H1 (cell line): ENCODE measurements around the gene MACROH2A1. TPM values are rescaled to one million over a fixed set of nuclear protein-coding genes. Genes with fewer than 3 reads are reported as not detected.

Source experiments
- CTCF ChIA-PET: fragments of 300-600 bp; sonication (Branson Sonifier 250); formaldehyde crosslinking; loops from one replicate; lab custom pipeline; 2021; ENCODE audit not compliant: partially characterized antibody; lab: Charles Lee
- POLR2A ChIA-PET: fragments of 300-600 bp; sonication (Branson Sonifier 250); formaldehyde crosslinking; loops from one replicate; lab custom pipeline; 2021; ENCODE audit warnings: inconsistent platforms; ENCODE audit not compliant: partially characterized antibody; lab: Charles Lee
- DNase-seq, 2 experiments: peaks; one replicate each; pipeline versions ENCODE4 v3.0.0 to v3.0.0-alpha.2; 2010 to 2022; ENCODE audit warnings: low spot score in 2 of 2, low read depth in 1 of 2, mixed read lengths in 1 of 2
- FAIRE-seq: peaks from 2 replicates; lab custom pipeline; 2011; peaks lifted over from hg19 to GRCh38; lab: Jason Lieb, UNC
- H2AFZ ChIP-seq: 2 replicates; pipeline ENCODE4 v1.8.1; 2012; ENCODE audit warnings: low read length, inconsistent platforms
- H2AK5ac ChIP-seq: 2 replicates; pipeline ENCODE4 v1.6.1; 2013; ENCODE audit warnings: low read depth, low read length
- H2BK120ac ChIP-seq: replicated peaks from 2 replicates; pipeline ENCODE3; 2013; ENCODE audit warnings: low read depth, low read length, inconsistent platforms
- H2BK12ac ChIP-seq: 2 replicates; pipeline ENCODE4 v1.6.1; 2013; ENCODE audit warnings: low read depth, low read length
- H2BK15ac ChIP-seq: 2 replicates; pipeline ENCODE4 v1.6.1; 2013; ENCODE audit warnings: low read length
- H2BK20ac ChIP-seq: 2 replicates; pipeline ENCODE4 v1.6.1; 2013; ENCODE audit warnings: low read length
- H2BK5ac ChIP-seq: 2 replicates; pipeline ENCODE4 v1.6.1; 2013; ENCODE audit warnings: low read depth, low read length
- H3K14ac ChIP-seq: 2 replicates; pipeline ENCODE4 v1.6.1; 2013; ENCODE audit warnings: inconsistent platforms; ENCODE audit not compliant: insufficient read length
- H3K18ac ChIP-seq: 2 replicates; pipeline ENCODE4 v1.6.1; 2013; ENCODE audit warnings: low read length; ENCODE audit errors: extremely low read depth
- H3K23ac ChIP-seq: 2 replicates; pipeline ENCODE4 v1.6.1; 2013; ENCODE audit warnings: inconsistent platforms; ENCODE audit not compliant: insufficient read length
- H3K23me2 ChIP-seq: 2 replicates; pipeline ENCODE4 v1.6.1; 2013; ENCODE audit warnings: low read depth, low read length
- H3K27ac ChIP-seq: 2 replicates; pipeline ENCODE4 v1.6.1; 2011; ENCODE audit warnings: low read depth, low read length, inconsistent platforms
- H3K27me3 ChIP-seq, 4 experiments: replicated peaks in 1 of 4; 1 replicate in 1 of 4; 2 replicates in 3 of 4; pipeline versions ENCODE4 v1.6.1 to v1.8.1; 2011 to 2013; ENCODE audit warnings: low read length in 3 of 4, mild to moderate bottlenecking in 3 of 4, inconsistent platforms in 2 of 4, mixed read lengths in 2 of 4, moderate library complexity in 1 of 4; ENCODE audit not compliant: control insufficient read depth in 3 of 4, insufficient read depth in 3 of 4; ENCODE audit errors: extremely low read depth in 1 of 4
- H3K36me3 ChIP-seq, 4 experiments: 2 replicates each; pipeline versions ENCODE4 v1.6.1 to v1.8.1; 2011 to 2013; ENCODE audit warnings: mild to moderate bottlenecking in 4 of 4, low read length in 3 of 4, moderate library complexity in 2 of 4, control low read depth in 1 of 4, inconsistent platforms in 1 of 4; ENCODE audit not compliant: insufficient read depth in 4 of 4, control insufficient read depth in 2 of 4
- H3K4ac ChIP-seq: replicated peaks from 2 replicates; pipeline ENCODE3; 2013; ENCODE audit warnings: low read length, low read depth, mixed read lengths, inconsistent platforms; ENCODE audit not compliant: insufficient read length
- H3K4me1 ChIP-seq, 4 experiments: replicated peaks in 1 of 4; 1 replicate in 1 of 4; 2 replicates in 3 of 4; pipeline versions ENCODE4 v1.6.1 to v1.8.1; 2011 to 2013; ENCODE audit warnings: low read length in 3 of 4, inconsistent platforms in 2 of 4, mixed read lengths in 1 of 4; ENCODE audit not compliant: insufficient read depth in 4 of 4, control insufficient read depth in 3 of 4
- H3K4me2 ChIP-seq, 2 experiments: 2 replicates each; pipeline versions ENCODE4 v1.6.1 to v1.8.1; 2011 to 2013; ENCODE audit warnings: low read depth in 2 of 2, low read length in 2 of 2, control low read depth in 1 of 2, inconsistent platforms in 1 of 2, mild to moderate bottlenecking in 1 of 2; ENCODE audit not compliant: insufficient read depth in 1 of 2
- H3K4me3 ChIP-seq, 4 experiments: fragments of 200-600, 300-600 bp in 1 of 4; sonication (generic), shearing (Covaris generic), sonication (Bioruptor Twin) in 1 of 4; 2 replicates each; pipeline versions ENCODE4 v1.5.1 to v1.8.1; 2011 to 2016; ENCODE audit warnings: low read length in 4 of 4, low read depth in 3 of 4, control low read depth in 2 of 4, inconsistent platforms in 2 of 4, mild to moderate bottlenecking in 2 of 4, mixed read lengths in 1 of 4, moderate library complexity in 1 of 4; ENCODE audit not compliant: insufficient read depth in 2 of 4; ENCODE audit errors: extremely low read depth in 1 of 4
- H3K56ac ChIP-seq: replicated peaks from 2 replicates; pipeline ENCODE3; 2013; ENCODE audit warnings: low read depth, mild to moderate bottlenecking, mixed read lengths, low read length, inconsistent platforms; ENCODE audit not compliant: insufficient read length
- H3K79me1 ChIP-seq: 2 replicates; pipeline ENCODE4 v1.6.1; 2013; ENCODE audit warnings: low read depth, low read length, control low read depth
- H3K79me2 ChIP-seq, 2 experiments: 2 replicates each; pipeline versions ENCODE4 v1.6.1 to v1.8.1; 2012 to 2013; ENCODE audit warnings: low read length in 2 of 2, mild to moderate bottlenecking in 2 of 2, inconsistent platforms in 1 of 2; ENCODE audit not compliant: insufficient read depth in 2 of 2, control insufficient read depth in 1 of 2
- H3K9ac ChIP-seq, 4 experiments: replicated peaks in 1 of 4; 1 replicate in 1 of 4; 2 replicates in 3 of 4; pipeline versions ENCODE4 v1.6.1 to v1.8.1; 2011 to 2013; ENCODE audit warnings: low read depth in 3 of 4, low read length in 3 of 4, control low read depth in 2 of 4, mild to moderate bottlenecking in 2 of 4, moderate library complexity in 2 of 4, inconsistent platforms in 1 of 4; ENCODE audit errors: extremely low read depth in 1 of 4
- H3K9me3 ChIP-seq, 2 experiments: 2 replicates each; pipeline versions ENCODE4 v1.6.1 to v1.8.1; 2012 to 2013; ENCODE audit warnings: mild to moderate bottlenecking in 2 of 2, moderate library complexity in 2 of 2, control low read depth in 1 of 2, inconsistent platforms in 1 of 2, low read depth in 1 of 2, low read length in 1 of 2, mixed read lengths in 1 of 2; ENCODE audit not compliant: insufficient read depth in 2 of 2
- H4K20me1 ChIP-seq, 2 experiments: replicated peaks in 1 of 2; 2 replicates each; pipeline versions ENCODE3 to v1.8.1; 2011 to 2013; ENCODE audit warnings: inconsistent platforms in 2 of 2, low read length in 2 of 2, mild to moderate bottlenecking in 1 of 2; ENCODE audit not compliant: insufficient read depth in 2 of 2, control insufficient read depth in 1 of 2
- H4K5ac ChIP-seq: 2 replicates; pipeline ENCODE4 v1.6.1; 2013; ENCODE audit warnings: low read length, low read depth, mixed read lengths, inconsistent platforms; ENCODE audit not compliant: insufficient read length
- H4K8ac ChIP-seq: 2 replicates; pipeline ENCODE4 v1.8.0; 2013; ENCODE audit warnings: mild to moderate bottlenecking, moderate library complexity, low read length, inconsistent platforms; ENCODE audit not compliant: insufficient read depth; ENCODE audit errors: extremely low read depth
- H4K91ac ChIP-seq: replicated peaks from 2 replicates; pipeline ENCODE3; 2013; ENCODE audit warnings: low read length, mixed read lengths, inconsistent platforms; ENCODE audit not compliant: insufficient read length
- RBBP5 ChIP-seq: IDR thresholded peaks from 2 replicates; pipeline ENCODE4 v1.7.1; 2012; ENCODE audit warnings: low read depth, mild to moderate bottlenecking, inconsistent platforms, low read length, moderate library complexity, borderline replicate concordance
- SUZ12 ChIP-seq: fragments of 200-600 bp; sonication (generic); IDR thresholded peaks from 2 replicates; pipeline ENCODE4 v1.6.1; 2012; ENCODE audit warnings: mild to moderate bottlenecking, inconsistent platforms, low read length, moderate library complexity, mixed read lengths
- whole genome bisulfite sequencing, 2 experiments: shearing (Covaris generic) in 1 of 2; methylation state at CpG; one replicate each; pipeline versions ENCODE4 v1.1.6 to v1.1.7; 2013 to 2015; ENCODE audit warnings: low lambda C conversion rate in 2 of 2, mixed read lengths in 2 of 2, inconsistent platforms in 1 of 2, low coverage in 1 of 2, missing lambda C conversion rate in 1 of 2; ENCODE audit not compliant: insufficient replicate concordance in 2 of 2, insufficient coverage in 1 of 2, insufficient read length in 1 of 2; ENCODE audit errors: extremely low coverage in 1 of 2, missing lambda C conversion rate in 1 of 2; 5-methylcytosine and 5-hydroxymethylcytosine counted together
- polyA plus RNA-seq, 7 experiments: library from polyadenylated mRNA; depleted of rRNA in 3 of 7; stranded (reverse) in 5 of 7; unstranded in 2 of 7; fragments of >200 nt in 5 of 7; fragments of 200-250 nt in 2 of 7; gene quantifications; 1 replicate in 5 of 7; 2 replicates in 1 of 7; 4 replicates in 1 of 7; pipeline versions ENCODE4 v1.2.1 to v1.2.3, GENCODE V29; 2011 to 2013; ENCODE audit warnings: missing spikeins in 2 of 7, mixed read lengths in 2 of 7
- total RNA-seq: library from RNA; stranded (reverse); fragmentation: NEBNext Ultra II Directional; extraction: Animal tissue kit (Norgen Biotek cat#: 25700); gene quantifications from 2 replicates; pipeline ENCODE4 v1.2.1, GENCODE V29; 2021

MACROH2A1 gene
- total and polyA plus RNA-seq, 2 of the 8 experiments (the other 6 are each of a cell fraction or from before 2014, with no cell fraction given), result 60.0 to 92.3 TPM

DNA sequence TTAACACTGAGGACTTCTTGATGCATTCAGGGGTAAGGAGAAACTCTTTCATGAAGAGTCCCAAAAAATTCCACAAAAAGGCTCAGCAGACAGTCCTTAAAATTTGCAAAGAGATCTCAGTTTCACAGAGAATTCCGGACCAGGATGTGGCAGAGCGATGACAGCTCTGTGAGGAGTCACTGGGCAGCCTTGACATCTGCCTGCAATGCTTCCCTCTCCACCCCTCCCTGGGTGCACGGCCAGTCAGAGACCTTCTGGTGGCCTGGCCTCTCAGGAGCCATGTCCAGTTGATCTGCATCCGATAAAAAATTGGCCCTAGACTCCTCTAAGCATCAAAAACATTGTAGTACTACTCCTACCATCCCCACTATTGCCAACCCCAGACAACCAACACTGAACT is 76.8 kb downstream of the MACROH2A1 start:
- H3K56ac ChIP-seq, result no peak overlapping the region
- H3K36me3 ChIP-seq, result no peaks in the 10 kb centered on the region
- no peak overlapping the region for H3K14ac ChIP-seq
- FAIRE-seq, result no peak
- H3K27ac ChIP-seq, result no peak overlapping the region
- ChIA-PET POLR2A (no interaction called here), CTCF (interaction anchor here (1.4 to 2.9 kb wide), 3 partner anchors 13 to 104 kb away, joined by 3 to 10 read pairs (median 7); no protein-coding TSS in a partner anchor)
- H3K23me2 ChIP-seq, result no peaks in the 10 kb centered on the region
- H4K20me1 ChIP-seq, result peaks cover 0 to 3% of the 10 kb centered on the region in 2 experiments
- H3K4ac ChIP-seq, result no peak overlapping the region
- 0 out of 4 replicates have a peak, but pooled peaks cover 0 to 2% of the 10 kb centered on the region in 2 experiments for H3K9me3 ChIP-seq
- no peak overlapping the region for H3K18ac ChIP-seq
- TF ChIP-seq SUZ12, result no peak
- no peak for TF ChIP-seq RBBP5
- H3K23ac ChIP-seq, result no peak overlapping the region
- no peaks in the 10 kb centered on the region for H3K79me1 ChIP-seq
- H3K79me2 ChIP-seq, result no peaks in the 10 kb centered on the region
- H3K4me2 ChIP-seq, result no peak overlapping the region
- H2BK120ac ChIP-seq, result no peak overlapping the region
- H2BK20ac ChIP-seq, result no peak overlapping the region
- no peaks in the 10 kb centered on the region; a peak in 1 of 7 replicates for H3K4me1 ChIP-seq
- H2BK5ac ChIP-seq, result no peak overlapping the region
- H2AFZ ChIP-seq, result no peak overlapping the region
- no peak for DNase-seq
- H3K27me3 ChIP-seq, result no peaks in the 10 kb centered on the region
- no peak overlapping the region for H2BK12ac ChIP-seq
- no peak overlapping the region for H3K9ac ChIP-seq
- 87% methylated on average over 4 of the region's 4 CpGs; no CpG with 5 or more reads in 1 of the 2 experiments for WGBS, 2 experiments
- no peak overlapping the region for H2BK15ac ChIP-seq
- no peak overlapping the region for H3K4me3 ChIP-seq
- H2AK5ac ChIP-seq, result no peak overlapping the region
- no peak overlapping the region for H4K8ac ChIP-seq
- no peak overlapping the region for H4K5ac ChIP-seq
- H4K91ac ChIP-seq, result no peak overlapping the region
